ENCODE data around the gene PYGM.

- no peak for TF ChIP-seq ZNF274 (IDR thresholded peaks at IDR 0.05; ENCODE audit: low read depth, low read length)
- TF ChIP-seq YY1 (IDR thresholded peaks at IDR 0.05; ENCODE audit: insufficient read depth, insufficient read length) = no peak
These were observed 39.5 kb upstream of the PYGM start for GRCh38 chr11:64799256-64799622.
